ENCODE data around the gene MOCS3.

Gene MOCS3

GRCh38 chr20:51012357-51012756 lies 53.7 kb downstream of the MOCS3 start:
- DNase-seq (ENCODE audit: low read depth in 2 of 2): no peak

All from stimulated activated CD8-positive, alpha-beta memory T cell treated with anti-CD3 and anti-CD28 coated beads, Interleukin-15, amount 100 ng/mL, for 4 hours (primary cell).